GM18526 (cell line): ENCODE results near the gene BSCL2.

Source experiments
- POLR2A ChIP-seq: IDR thresholded peaks from 3 replicates; pipeline ENCODE4 v1.6.1; 2011; ENCODE audit not compliant: insufficient read length; ENCODE audit errors: extremely low read depth

The BSCL2 gene

GRCh38 chr11:62726156-62726914 is 19.1 kb upstream of the BSCL2 start:
- no peak for TF ChIP-seq POLR2A

DNA sequence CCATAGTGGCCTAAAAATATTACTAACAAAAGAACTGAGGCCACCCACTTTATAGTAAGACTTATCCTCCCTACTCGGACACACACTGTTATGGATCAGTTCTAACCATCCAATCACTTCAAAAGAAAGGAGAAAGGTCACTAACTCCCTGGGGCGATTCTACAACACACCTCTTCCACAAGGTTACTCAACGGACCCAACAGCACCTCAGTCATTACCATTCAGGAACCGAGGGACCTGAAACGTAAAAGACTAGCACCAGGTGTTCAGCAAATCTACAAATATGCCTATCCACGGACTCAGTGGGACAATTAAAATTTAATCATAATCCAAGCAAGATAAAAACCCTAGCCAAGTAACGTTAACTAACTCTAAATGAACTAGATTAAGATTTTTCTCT is 18.4 kb upstream of the BSCL2 start:
- no peak for TF ChIP-seq POLR2A

GRCh38 chr11:62724171-62724570 is 16.9 kb upstream of the BSCL2 start:
- TF ChIP-seq POLR2A: no peak

- no peak for TF ChIP-seq POLR2A
These were observed 14.8 kb upstream of the BSCL2 start for GRCh38 chr11:62721994-62722393.

- no peak for TF ChIP-seq POLR2A
These were observed 12.2 kb upstream of the BSCL2 start for GRCh38 chr11:62719302-62719978.

GRCh38 chr11:62716816-62717215 is 9.6 kb upstream of the BSCL2 start:
- no peak for TF ChIP-seq POLR2A

- no peak for TF ChIP-seq POLR2A
These were observed 9.0 kb upstream of the BSCL2 start for GRCh38 chr11:62716206-62716605.

DNA sequence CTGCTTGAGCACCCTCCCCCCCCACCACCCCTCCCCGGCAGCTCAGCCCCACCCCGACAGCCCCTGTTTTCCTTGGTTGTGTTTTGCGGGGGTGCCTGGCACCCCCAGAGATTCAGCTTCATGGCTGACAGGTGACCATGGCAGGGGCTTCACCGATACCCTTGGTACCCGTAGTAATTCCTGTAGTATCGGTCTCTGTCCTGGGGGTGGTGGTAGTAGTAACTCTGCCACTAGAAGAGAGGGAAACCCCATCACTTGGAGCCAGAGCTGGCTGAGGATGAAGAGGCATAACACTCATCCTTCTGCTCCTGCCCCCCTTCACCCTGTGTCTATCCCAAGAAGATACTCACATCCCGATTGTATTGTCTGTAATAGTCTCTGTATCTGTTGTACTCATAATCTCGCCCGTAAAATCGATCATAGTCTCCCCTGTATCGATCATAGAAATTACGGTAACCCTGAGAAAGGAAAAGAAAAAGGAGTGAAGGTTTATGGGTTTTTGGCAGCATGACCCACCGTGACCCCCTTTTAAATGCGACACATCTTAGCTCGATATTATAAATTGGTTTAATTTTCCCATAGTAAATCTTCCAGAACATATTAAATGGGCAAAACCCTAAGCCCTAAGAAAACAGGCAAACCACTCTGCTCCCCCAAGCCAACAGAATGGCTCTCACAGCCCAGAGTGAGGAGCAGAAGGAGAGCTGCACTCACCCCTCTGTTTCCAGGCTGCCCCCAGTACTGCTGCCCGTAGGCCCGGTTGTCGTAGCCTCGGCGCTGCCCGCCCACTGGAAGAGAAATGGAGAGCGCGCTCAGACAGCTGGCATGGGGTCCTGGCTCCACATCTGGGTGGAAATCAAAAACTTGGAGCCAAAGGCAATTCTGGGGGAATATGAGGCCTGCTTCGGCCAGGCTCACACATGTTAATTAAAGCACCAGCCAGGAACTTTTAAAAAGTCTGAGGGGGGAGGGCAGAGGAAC is 8.2 kb upstream of the BSCL2 start:
- TF ChIP-seq POLR2A: no peak

GRCh38 chr11:62713343-62713742 is 6.1 kb upstream of the BSCL2 start:
- no peak for TF ChIP-seq POLR2A

- TF ChIP-seq POLR2A: no peak
These were observed 5.6 kb upstream of the BSCL2 start for GRCh38 chr11:62712861-62713260.

DNA sequence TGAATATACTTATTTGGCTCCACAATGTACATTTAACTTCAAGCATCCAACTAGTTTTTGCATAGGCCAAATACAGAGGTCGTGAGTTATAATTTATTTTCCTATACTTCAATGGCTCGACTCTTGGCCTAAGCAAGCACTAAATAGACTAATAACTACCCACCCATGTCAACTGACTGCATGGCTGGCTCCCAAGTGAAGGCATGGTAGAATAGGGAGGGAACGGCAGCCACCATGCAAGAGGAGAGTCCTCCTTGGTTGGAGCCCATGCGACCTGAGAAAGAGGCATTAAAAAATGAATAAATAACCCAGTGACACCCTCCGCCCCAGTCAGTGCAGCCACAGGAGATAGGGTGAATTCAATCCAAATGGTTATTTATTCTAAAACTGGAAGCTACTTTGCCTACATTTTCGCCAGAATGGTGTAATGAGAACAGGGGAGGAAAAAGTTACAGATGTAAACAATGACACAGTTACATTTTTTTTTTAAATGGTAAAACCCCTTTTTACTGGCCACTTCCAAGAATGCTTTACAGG is 5.1 kb upstream of the BSCL2 start:
- no peak for TF ChIP-seq POLR2A

DNA sequence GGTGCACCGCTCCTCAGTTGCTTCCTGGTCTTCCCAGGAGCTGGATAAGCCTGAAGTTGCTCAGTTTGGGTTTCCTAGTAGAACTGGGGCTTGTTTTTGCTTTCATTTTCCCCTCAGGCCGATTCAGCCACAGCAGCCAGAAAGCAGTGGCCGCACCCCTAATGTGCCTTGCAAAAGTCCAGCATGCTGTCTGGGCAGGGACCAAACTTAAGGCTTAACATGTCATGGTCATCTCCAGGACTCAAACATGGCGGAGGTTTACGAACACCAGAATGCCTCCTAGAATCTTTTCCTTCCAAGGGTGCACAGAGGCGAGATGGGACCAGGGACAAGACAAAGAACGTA is 2.7 kb upstream of the BSCL2 start:
- no peak for TF ChIP-seq POLR2A

DNA sequence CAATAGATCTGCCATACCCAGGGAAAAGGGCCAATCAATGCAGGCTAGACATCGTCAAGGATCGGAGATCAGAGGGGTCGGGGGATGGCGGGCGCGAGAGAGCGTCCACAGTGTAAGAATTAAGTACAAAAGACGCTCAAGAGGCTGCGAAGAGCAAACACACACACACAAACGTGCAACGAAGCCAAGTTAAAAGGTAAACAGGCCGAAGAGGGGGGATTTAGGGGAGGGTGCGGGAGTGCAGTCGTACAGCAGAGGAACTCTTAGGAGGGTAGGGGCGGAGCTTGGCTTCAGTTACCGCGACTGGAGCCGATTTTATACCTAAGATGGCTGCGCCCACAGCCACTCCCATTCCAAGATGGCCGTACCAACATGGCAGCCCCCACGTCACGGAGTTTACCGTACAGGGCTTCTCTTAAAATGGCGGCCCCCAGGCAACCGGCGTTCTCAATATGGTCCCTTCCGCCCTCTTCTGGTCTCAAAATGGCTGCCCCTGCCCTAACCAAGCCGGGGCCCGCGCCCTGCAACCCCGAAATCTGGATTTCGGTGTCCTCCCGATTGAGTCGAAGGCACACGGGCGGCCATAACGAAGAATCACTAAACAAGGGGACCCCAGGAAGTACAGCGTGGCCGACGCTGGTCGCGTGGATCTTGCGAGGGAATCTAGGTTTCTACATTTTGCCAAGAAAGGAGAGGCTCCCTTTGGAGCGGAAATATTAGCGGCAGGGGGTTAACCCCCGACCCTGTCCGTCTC is 2.2 kb upstream of the BSCL2 start:
- TF ChIP-seq POLR2A: peak; percentile 58

DNA sequence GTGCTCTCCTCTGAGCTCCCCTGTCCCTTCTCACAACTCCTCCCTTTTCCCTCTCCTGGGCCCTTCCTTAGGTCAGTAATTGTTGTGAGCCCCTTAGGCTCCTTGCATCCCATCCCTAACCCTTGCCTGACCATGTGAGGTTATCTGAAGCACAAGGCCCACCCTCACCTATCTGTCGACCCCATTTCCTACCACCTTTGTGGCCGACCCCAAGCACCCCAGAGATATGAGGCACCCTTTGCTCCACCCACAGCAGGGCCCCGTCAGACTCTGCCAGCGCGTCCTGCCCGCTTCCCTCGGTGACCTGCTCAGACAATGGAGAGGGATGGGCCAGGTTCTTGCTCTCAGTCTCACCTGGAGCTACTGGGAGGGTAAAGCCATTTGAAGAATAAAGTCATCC is 1.6 kb upstream of the BSCL2 start:
- no peak for TF ChIP-seq POLR2A

DNA sequence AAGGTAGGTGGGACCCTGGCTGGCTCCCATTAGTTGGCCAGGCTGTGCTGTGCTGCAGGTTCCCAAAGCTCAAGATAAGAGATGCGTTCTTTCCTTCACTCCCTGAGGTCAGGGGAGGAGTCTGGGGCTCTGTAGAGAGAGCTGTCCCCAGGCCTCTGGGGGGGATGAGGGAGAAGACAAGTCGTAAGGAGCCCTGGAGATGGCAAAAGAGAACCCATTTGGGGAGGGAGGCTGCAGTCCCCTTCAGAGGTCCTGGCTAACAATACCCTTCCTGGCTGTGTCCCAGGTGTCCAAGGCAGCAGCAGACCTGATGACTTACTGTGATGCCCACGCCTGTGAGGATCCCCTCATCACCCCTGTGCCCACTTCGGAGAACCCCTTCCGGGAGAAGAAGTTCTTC is 1.2 kb upstream of the BSCL2 start:
- no peak for TF ChIP-seq POLR2A

DNA sequence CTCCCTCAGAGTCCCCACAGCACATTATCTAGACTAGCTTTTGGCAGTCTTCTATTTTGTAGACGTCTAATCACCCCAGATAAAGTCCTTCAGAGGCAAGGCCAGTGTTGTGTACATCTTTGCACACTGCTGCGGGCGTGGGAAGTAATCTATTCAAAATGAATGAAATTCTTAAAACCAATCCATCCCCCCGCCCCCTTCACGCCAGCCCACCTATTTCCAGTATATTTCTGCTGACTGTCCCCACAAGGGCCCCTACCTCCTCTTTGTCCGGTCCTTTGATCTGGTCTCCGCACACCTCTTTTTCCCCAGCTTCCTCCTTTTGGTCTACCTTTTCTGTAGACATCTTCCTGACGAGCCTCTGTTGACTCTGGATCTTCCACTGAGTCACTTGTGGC is 375 bp downstream of the BSCL2 start:
- TF ChIP-seq POLR2A: no peak
